HPDE6-E6E7 (cell line): Measurements from ENCODE around the gene MICAL2.

Experiments used
- DNase-seq: peaks from one replicate; pipeline ENCODE4 v3.0.0; 2011; ENCODE audit warnings: missing footprints; ENCODE audit errors: extremely low spot score

MICAL2 gene

GRCh38 chr11:12188548-12189317, 78.3 kb downstream of the MICAL2 start:
- DNase-seq = no peak

- DNase-seq = peak; percentile 92
Measured at GRCh38 chr11:12189543-12190235, 79.3 kb downstream of the MICAL2 start.

- DNase-seq = no peak
Measured at GRCh38 chr11:12190511-12190910, 80.1 kb downstream of the MICAL2 start.

- no peak for DNase-seq
Measured at GRCh38 chr11:12192794-12193514, 82.6 kb downstream of the MICAL2 start.

GRCh38 chr11:12193515-12194336, 83.3 kb downstream of the MICAL2 start:
- DNase-seq = no peak

GRCh38 chr11:12195768-12196167, 85.4 kb downstream of the MICAL2 start:
- DNase-seq = no peak

- no peak for DNase-seq
Measured at GRCh38 chr11:12196308-12196707, 85.9 kb downstream of the MICAL2 start.

GRCh38 chr11:12196872-12197271, 86.5 kb downstream of the MICAL2 start:
- DNase-seq = no peak

- DNase-seq = no peak
Measured at GRCh38 chr11:12198251-12199222, 88.1 kb downstream of the MICAL2 start.

- no peak for DNase-seq
Measured at GRCh38 chr11:12199231-12199948, 89.0 kb downstream of the MICAL2 start.

- no peak for DNase-seq
Measured at GRCh38 chr11:12200279-12200990, 90.0 kb downstream of the MICAL2 start.

- no peak for DNase-seq
Measured at GRCh38 chr11:12200991-12201985, 90.9 kb downstream of the MICAL2 start.

- no peak for DNase-seq
Measured at GRCh38 chr11:12202661-12203310, 92.4 kb downstream of the MICAL2 start.

GRCh38 chr11:12204506-12204905, 94.1 kb downstream of the MICAL2 start:
- DNase-seq = no peak

- DNase-seq = no peak
Measured at GRCh38 chr11:12205330-12205729, 94.9 kb downstream of the MICAL2 start.

GRCh38 chr11:12206529-12206928, 96.1 kb downstream of the MICAL2 start:
- no peak for DNase-seq

- DNase-seq = no peak
Measured at GRCh38 chr11:12207384-12208150, 97.2 kb downstream of the MICAL2 start.
